OCI-LY7 (cell line): ENCODE data around the gene CDA.

ENCODE experiments used
- EZH2phosphoT487 ChIP-seq: fragments of 200-600 bp; sonication (generic); IDR thresholded peaks from 2 replicates; pipeline ENCODE4 v1.6.1; 2018; ENCODE audit warnings: low read depth, borderline replicate concordance, mild to moderate bottlenecking, mixed run types, antibody characterized with exemption, low read length, moderate library complexity, mixed read lengths
- TF ChIP-seq, protein P1 (sequence below): fragments of 200-600 bp; sonication (generic); conservative IDR thresholded peaks from 2 replicates; pipeline ENCODE4 v1.5.1; 2014; ENCODE audit warnings: mild to moderate bottlenecking, antibody characterized with exemption, low read length, moderate library complexity, mixed read lengths

DNA sequence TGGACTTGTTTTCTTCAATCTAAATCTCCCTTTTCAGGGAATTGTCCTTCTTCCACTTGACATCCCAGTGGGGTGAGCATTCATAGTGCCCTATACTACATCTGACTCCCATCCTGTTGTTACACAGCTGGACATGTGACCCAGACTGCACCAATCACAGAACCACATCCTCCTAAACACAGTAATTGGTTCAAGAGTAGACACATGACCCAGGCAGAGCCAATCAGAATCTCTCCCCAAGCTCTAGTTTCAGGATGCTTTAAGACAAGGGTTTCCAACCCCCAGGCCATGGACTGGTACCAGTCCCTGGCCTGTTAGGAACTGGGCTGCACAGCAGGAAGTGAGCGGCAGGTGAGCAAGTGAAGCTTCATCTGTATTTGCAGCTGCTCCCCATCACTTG, 77.9 kb downstream of the CDA start:
- TF ChIP-seq EZH2phosphoT487: no peak
- TF ChIP-seq, protein P1, sequence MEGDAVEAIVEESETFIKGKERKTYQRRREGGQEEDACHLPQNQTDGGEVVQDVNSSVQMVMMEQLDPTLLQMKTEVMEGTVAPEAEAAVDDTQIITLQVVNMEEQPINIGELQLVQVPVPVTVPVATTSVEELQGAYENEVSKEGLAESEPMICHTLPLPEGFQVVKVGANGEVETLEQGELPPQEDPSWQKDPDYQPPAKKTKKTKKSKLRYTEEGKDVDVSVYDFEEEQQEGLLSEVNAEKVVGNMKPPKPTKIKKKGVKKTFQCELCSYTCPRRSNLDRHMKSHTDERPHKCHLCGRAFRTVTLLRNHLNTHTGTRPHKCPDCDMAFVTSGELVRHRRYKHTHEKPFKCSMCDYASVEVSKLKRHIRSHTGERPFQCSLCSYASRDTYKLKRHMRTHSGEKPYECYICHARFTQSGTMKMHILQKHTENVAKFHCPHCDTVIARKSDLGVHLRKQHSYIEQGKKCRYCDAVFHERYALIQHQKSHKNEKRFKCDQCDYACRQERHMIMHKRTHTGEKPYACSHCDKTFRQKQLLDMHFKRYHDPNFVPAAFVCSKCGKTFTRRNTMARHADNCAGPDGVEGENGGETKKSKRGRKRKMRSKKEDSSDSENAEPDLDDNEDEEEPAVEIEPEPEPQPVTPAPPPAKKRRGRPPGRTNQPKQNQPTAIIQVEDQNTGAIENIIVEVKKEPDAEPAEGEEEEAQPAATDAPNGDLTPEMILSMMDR: no peak
